ENCODE results near the gene SIK3. TPM values are rescaled to one million over a fixed set of nuclear protein-coding genes. Genes with fewer than 3 reads are reported as not detected.

SIK3 gene
- total and polyA plus RNA-seq, 2 donors (not counting 3 experiments of a cell fraction or from before 2014, with no cell fraction given), result 10.3 to 21.3 TPM

DNA sequence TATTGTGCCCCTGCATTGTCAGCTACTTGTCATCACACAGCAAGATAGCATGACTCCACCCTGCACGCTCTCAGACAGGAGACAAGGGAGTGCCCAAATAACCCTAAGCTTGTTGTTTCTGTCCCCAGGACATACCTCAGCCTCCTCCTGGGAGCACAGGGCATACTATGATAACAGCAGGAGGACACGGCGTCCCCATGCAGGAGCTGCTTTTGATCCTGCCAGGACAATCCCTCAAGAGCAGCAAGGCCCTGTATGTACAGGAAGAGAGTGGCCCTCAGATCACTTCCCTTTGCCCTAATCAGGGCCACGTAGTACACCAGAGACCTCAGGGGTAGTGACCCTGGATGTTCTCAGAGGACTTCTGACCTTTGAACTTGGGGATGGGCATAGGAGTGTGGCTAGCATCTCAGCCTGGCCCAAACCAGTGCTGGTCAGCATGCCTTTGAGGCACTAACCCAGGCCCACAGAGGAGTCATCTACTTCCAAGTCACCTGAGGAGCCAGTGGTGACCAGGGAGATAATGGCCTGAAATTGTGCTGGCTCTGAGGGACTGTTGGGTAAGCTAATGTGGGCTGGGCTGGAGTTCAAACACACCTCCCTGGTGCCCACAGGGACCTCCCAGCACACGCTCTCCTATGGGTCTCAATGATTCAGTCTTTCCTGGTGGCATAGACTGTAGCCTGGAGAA lies 284.3 kb downstream of the SIK3 start:
- POLR2A ChIA-PET, result no interaction called here

More for the DNA sequence above, 284.3 kb downstream of the SIK3 start:
- TF ChIP-seq, protein P1, sequence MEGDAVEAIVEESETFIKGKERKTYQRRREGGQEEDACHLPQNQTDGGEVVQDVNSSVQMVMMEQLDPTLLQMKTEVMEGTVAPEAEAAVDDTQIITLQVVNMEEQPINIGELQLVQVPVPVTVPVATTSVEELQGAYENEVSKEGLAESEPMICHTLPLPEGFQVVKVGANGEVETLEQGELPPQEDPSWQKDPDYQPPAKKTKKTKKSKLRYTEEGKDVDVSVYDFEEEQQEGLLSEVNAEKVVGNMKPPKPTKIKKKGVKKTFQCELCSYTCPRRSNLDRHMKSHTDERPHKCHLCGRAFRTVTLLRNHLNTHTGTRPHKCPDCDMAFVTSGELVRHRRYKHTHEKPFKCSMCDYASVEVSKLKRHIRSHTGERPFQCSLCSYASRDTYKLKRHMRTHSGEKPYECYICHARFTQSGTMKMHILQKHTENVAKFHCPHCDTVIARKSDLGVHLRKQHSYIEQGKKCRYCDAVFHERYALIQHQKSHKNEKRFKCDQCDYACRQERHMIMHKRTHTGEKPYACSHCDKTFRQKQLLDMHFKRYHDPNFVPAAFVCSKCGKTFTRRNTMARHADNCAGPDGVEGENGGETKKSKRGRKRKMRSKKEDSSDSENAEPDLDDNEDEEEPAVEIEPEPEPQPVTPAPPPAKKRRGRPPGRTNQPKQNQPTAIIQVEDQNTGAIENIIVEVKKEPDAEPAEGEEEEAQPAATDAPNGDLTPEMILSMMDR (IDR thresholded peaks at IDR 0.05; ENCODE audit: extremely low read depth in 1 of 2, insufficient read depth in 1 of 2, low read depth in 1 of 2, low read length in 2 of 2), result no peak
- TF ChIP-seq POLR2AphosphoS5 (IDR thresholded peaks at IDR 0.05; ENCODE audit: insufficient read depth, low read depth, low read length) (no peak), JUN (IDR thresholded peaks at IDR 0.05; ENCODE audit: borderline replicate concordance, insufficient read depth, insufficient read length, low read depth) (no peak), FOS (IDR thresholded peaks at IDR 0.05; ENCODE audit: borderline replicate concordance, insufficient read depth, low read length) (no peak), POLR2A (IDR thresholded peaks at IDR 0.05; ENCODE audit: low read depth, low read length) (no peak)
- TF ChIP-seq, protein P2, sequence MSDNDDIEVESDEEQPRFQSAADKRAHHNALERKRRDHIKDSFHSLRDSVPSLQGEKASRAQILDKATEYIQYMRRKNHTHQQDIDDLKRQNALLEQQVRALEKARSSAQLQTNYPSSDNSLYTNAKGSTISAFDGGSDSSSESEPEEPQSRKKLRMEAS (IDR thresholded peaks at IDR 0.05; ENCODE audit: insufficient read depth, insufficient read length), result no peak
- no peaks in the 10 kb centered on the region for H3K4me1 ChIP-seq (ENCODE audit: control insufficient read depth, extremely low read depth, insufficient read depth, low read length)
- no peaks in the 10 kb centered on the region for H3K36me3 ChIP-seq (ENCODE audit: control insufficient read depth in 2 of 2, extremely low read depth in 1 of 2, insufficient read depth in 2 of 2, low read length in 2 of 2)
- H3K4me3 ChIP-seq (replicated peaks in 1 of 3; ENCODE audit: insufficient read depth in 1 of 3, low read depth in 1 of 3, low read length in 3 of 3), result no peak overlapping the region
- intact Hi-C loops (cut with micrococcal nuclease) (no loop called here), dilution Hi-C loops (cut with MboI; ENCODE audit: extremely low pct_ligation_motif_present, low sequenced_read_pairs) (no loop called here)
- H3K9me1 ChIP-seq (replicated peaks; ENCODE audit: control insufficient read depth, extremely low read depth, insufficient read depth, low read length), result no peaks in the 10 kb centered on the region
- no peaks in the 10 kb centered on the region for H4K20me1 ChIP-seq (replicated peaks; ENCODE audit: control insufficient read depth, extremely low read depth, insufficient read depth, low read length)
- H3K4me2 ChIP-seq (ENCODE audit: insufficient read depth, low read length), result no peak overlapping the region
- no peak overlapping the region for H2AFZ ChIP-seq (ENCODE audit: low read depth, low read length)
- FAIRE-seq, result no peak
- DNase-seq (ENCODE audit: low read depth, low spot score), result no peak
- H3K79me2 ChIP-seq (ENCODE audit: control insufficient read depth, insufficient read depth, low read length), result no peaks in the 10 kb centered on the region
- peaks cover 4 to 6% of the 10 kb centered on the region in 2 experiments for H3K27me3 ChIP-seq (ENCODE audit: control insufficient read depth in 2 of 2, insufficient read depth in 2 of 2, low read length in 2 of 2)
- H3K9me3 ChIP-seq (replicated peaks; ENCODE audit: control insufficient read depth, insufficient read depth, low read length), result no peaks in the 10 kb centered on the region
- H3K9ac ChIP-seq (replicated peaks; ENCODE audit: extremely low read depth, insufficient read depth, low read length), result no peak overlapping the region
- H3K27ac ChIP-seq (ENCODE audit: insufficient read depth, low read depth, low read length), result no peak overlapping the region
- no TSS peak for BruUV-seq (replicated peaks)
- CTCF ChIA-PET, result interaction anchor here (1.2 kb wide), 1 partner anchor 20 kb away, joined by 3 read pairs; no protein-coding TSS in a partner anchor

All from endothelial cell of umbilical vein (primary cell).